DMS153 treated with DMSO at 0.1 percent for 48 hours (cell line): ENCODE results near the gene HYAL4.
"Not testable (repeated sequence)": the region's sequence is repeated elsewhere in the genome, so short reads cannot be mapped to it uniquely, and the experiment has no call there.

Source experiments
- DNase-seq: peaks from one replicate; lab custom pipeline; 2025; ENCODE audit not compliant: unreplicated experiment; lab: John Stamatoyannopoulos, UW

The HYAL4 gene

GRCh38 chr7:123894753-123895152 is 49.8 kb downstream of the HYAL4 start:
- not testable (repeated sequence) for DNase-seq

DNA sequence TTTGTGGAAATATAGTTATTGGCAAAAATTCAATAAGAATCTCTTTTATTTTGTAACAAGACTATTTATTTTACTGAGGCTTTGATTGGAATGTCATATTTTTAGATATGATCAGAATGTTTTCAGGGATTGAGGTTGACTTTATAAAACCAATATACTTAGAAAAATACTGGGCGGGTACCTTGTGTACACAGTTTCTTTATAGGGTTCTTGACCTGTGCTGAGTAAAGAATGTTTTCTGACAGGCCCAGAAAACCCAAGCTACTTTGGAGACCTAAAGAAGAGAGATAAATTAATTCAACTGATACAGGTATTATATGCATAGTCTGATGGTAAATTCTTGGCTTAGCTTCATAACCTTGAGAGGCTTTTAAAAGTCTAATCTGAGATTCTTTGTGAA is 56.1 kb downstream of the HYAL4 start:
- DNase-seq, result no peak

GRCh38 chr7:123905714-123906113 is 60.7 kb downstream of the HYAL4 start:
- no peak for DNase-seq

- DNase-seq, result peak; percentile 14
Observed at GRCh38 chr7:123916240-123916724, 71.3 kb downstream of the HYAL4 start.

GRCh38 chr7:123917878-123918277 is 72.9 kb downstream of the HYAL4 start:
- DNase-seq, result no peak

DNA sequence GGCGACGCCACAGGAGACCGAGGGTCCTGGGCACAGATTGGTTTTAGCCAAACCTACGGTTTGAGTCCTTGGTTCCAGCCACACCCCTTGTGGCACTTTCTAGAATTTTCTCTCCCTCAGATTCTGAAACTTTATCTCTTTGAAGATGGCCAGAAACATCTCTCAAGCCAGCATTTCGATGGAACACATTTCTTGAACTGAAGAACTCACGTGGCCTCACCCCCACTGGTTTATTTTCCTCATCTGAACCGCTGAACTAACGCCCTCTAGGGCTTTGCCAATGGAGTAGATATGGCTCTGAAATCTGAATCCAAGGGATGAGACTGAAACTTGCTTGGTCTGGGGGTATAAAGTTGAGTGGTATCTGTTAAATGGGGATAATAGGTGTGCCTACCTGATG is 73.3 kb downstream of the HYAL4 start:
- no peak for DNase-seq

GRCh38 chr7:123923599-123923998 is 78.6 kb downstream of the HYAL4 start:
- no peak for DNase-seq

DNA sequence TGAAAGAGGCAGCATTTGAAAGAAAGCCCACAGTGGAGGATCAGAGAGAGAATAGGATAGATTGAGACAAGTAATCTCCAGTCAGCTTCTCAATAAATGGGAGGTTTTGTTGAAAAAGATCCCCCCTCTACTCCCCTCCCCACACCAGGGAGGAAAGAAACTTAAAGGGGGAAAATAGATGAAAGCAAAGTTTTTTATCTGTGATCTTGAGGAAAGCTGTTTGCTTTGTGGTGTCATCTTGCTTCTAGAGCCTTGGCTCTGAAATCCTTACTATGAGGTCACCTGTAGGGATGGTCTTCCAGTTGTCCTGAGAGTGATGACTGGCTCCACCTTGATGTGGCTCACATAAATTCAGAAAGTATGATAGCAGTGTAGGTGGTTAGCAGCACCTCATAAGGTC is 80.0 kb downstream of the HYAL4 start, which contains the start of gene SPAM1:
TSS of gene SPAM1 (plus strand) at position 301 of the 400 bp plus-strand sequence. CDS start 28,330 bp downstream, outside the sequence.
- DNase-seq, result no peak
